SH-SY5Y (cell line): Measurements from ENCODE around the gene SLC4A7.

ENCODE experiments used
- GATA2 ChIP-seq: IDR thresholded peaks from 2 replicates; pipeline ENCODE4 v1.6.1; 2011; ENCODE audit warnings: mild to moderate bottlenecking, low read depth, low read length
- GATA3 ChIP-seq: IDR thresholded peaks from 2 replicates; pipeline ENCODE4 v1.6.1; 2011; ENCODE audit warnings: low read depth, mild to moderate bottlenecking, low read length, moderate library complexity

DNA sequence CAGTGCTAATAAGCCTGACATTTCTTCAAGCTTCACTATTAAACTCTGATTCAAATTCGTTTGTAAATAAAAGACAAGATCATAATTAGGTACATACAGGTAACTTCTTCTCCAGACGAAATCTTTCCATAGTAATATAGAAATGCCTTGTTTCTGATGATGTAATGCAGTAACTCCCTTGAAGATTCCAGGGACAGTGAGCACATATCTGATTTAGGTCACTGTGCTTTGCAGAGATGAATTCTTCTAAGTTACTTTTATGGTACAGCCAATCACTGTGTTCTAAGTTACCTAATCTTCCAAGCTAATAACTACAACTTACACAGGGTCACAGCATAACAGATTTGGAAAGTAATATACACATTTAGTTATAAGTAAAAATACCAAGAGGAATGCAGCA is 27.6 kb downstream of the SLC4A7 start:
- TF ChIP-seq GATA3 (no peak), GATA2 (no peak)
